Prostate gland (tissue), 2 donors: ENCODE results near the gene PPP2R3C.
A peak's percentile ranks its signal among the peaks of the same experiment; 100 is the strongest.

Experiments
- POLR2A ChIP-seq: fragments of 450-650 bp; IDR thresholded peaks from one replicate; pipeline ENCODE4 v1.6.1; 2016; ENCODE audit warnings: antibody characterized with exemption, mild to moderate bottlenecking
- POLR2AphosphoS5 ChIP-seq: sonication (generic); formaldehyde crosslinking; IDR thresholded peaks from one replicate; pipeline ENCODE4 v1.6.1; 2017; ENCODE audit warnings: antibody characterized with exemption
- TF ChIP-seq, protein P1 (sequence below), 4 experiments: fragments of 200-600 bp in 2 of 4; fragments of 450-650 bp in 2 of 4; sonication (generic) in 2 of 4; IDR thresholded peaks; 1 replicate in 3 of 4; 2 replicates in 1 of 4; pipeline ENCODE4 v1.5.1; 2016 to 2019; ENCODE audit warnings: antibody characterized with exemption in 4 of 4, mild to moderate bottlenecking in 2 of 4, moderate library complexity in 2 of 4

DNA sequence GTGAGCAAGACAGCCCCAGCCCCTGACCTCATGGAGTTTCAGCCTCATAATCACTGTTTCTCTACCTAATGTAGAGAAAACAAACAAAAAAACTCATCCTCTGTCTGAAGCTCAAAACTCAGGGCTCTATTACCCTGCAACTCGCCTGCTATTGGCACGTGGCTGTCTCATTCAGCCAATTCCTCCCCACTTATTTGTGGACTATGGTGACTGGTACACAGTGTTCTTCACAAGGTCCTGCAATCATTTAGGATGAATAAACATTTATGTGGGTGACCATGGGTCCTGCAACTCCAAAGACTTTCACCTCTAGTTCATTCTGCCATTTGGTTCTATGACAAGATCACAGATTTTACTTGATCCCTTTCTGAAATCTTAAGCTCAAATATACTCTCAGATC lies 4.7 kb downstream of the PPP2R3C start:
- TF ChIP-seq POLR2A (no peak), POLR2AphosphoS5 (peak; percentile 71)
- TF ChIP-seq, protein P1, sequence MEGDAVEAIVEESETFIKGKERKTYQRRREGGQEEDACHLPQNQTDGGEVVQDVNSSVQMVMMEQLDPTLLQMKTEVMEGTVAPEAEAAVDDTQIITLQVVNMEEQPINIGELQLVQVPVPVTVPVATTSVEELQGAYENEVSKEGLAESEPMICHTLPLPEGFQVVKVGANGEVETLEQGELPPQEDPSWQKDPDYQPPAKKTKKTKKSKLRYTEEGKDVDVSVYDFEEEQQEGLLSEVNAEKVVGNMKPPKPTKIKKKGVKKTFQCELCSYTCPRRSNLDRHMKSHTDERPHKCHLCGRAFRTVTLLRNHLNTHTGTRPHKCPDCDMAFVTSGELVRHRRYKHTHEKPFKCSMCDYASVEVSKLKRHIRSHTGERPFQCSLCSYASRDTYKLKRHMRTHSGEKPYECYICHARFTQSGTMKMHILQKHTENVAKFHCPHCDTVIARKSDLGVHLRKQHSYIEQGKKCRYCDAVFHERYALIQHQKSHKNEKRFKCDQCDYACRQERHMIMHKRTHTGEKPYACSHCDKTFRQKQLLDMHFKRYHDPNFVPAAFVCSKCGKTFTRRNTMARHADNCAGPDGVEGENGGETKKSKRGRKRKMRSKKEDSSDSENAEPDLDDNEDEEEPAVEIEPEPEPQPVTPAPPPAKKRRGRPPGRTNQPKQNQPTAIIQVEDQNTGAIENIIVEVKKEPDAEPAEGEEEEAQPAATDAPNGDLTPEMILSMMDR (IDR thresholded peaks at IDR 0.05), result no peak
